Measurements from ENCODE around the gene ASTL.

Gene ASTL

DNA sequence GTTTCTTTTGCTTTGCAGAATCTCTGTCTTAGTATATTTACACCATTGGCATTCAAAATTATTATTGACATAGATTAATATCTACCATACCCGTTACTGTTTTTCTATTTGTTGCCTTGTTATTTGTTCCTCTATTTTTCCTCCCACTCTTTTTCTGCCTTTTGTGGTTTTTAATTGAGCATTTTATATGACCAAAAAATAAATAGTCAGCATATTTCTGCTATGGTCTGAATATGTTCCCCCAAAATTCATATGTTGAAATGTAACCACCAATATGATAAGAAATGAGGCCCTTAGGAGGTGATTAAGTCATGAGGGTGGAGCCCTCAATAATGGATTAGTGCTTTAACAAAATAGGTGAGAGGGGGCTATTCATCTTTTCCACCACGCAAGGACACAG, 57.3 kb downstream of the ASTL start:
- DNase-seq (ENCODE audit: low read depth): no peak
- no peak for TF ChIP-seq CTCF (IDR thresholded peaks at IDR 0.05; ENCODE audit: low read depth, low read length, missing control alignments)
- H3K4me3 ChIP-seq (ENCODE audit: low read depth, low read length): no peak overlapping the region

DNA sequence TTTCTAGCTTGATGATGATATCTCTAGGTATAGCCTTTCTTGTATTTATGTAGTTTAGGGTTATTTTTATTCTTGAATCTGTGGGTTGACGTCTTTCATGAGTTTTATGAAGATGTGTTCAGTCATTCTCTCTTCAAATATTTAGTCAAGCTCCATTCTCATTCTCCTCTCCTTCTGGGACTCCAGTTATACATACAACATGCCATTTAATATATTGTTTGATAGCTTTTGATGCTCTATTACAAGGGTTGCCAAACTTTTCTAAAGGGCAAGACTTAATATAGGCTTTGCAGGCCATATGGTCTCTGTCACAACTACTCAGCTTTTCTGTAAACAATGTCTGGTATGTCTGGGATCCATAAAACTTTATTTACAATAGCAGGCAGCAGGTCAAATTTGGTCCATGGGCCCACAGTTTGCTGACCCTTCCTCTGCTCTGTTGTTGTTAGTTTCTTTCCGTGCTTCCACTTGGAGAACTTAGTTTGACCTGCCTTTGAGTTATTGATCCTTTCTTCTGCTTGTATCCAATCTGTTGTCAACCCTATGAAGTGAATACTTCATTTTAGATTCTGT, 63.0 kb downstream of the ASTL start:
- H3K4me3 ChIP-seq (ENCODE audit: low read depth, low read length): no peak overlapping the region
- no peak for TF ChIP-seq CTCF (IDR thresholded peaks at IDR 0.05; ENCODE audit: low read depth, low read length, missing control alignments)
- DNase-seq (ENCODE audit: low read depth): no peak

DNA sequence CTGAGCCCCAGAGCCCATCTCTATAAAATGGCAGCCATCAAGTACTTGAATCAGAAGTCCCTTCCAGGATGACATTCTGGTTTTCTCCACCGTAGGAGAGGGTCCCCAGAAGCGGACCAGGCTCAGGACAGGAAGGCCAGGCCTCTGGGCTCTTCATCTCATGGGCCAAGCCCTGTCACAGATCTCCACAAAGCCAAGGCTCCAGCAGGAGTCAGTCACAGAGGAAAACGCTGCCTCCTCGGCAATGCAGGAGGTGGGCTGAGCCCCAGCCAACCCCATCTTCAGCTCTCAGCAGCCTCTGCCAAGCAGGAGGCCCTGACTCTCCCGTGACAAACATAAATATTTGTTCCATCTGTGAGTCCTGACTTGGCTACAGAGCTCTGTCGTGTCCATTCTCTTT, 64.1 kb downstream of the ASTL start:
- DNase-seq (ENCODE audit: low read depth): no peak
- no peak overlapping the region for H3K4me3 ChIP-seq (ENCODE audit: low read depth, low read length)
- TF ChIP-seq CTCF (IDR thresholded peaks at IDR 0.05; ENCODE audit: low read depth, low read length, missing control alignments): no peak

- no peak for TF ChIP-seq CTCF (IDR thresholded peaks at IDR 0.05; ENCODE audit: low read depth, low read length, missing control alignments)
- no peak for DNase-seq (ENCODE audit: low read depth)
- H3K4me3 ChIP-seq (ENCODE audit: low read depth, low read length): no peak overlapping the region
Measured at GRCh38 chr2:96073170-96073775, 65.0 kb downstream of the ASTL start.
